AG04450 (cell line): ENCODE data around the gene ABTB2. TPM values are rescaled to one million over a fixed set of nuclear protein-coding genes. Genes with fewer than 3 reads are reported as not detected.

Experiments used
- CTCF ChIA-PET: fragments of 300-600, 350-600 bp; formaldehyde crosslinking; extraction: SDS; loops from one replicate; lab custom pipeline; 2022; ENCODE audit warnings: antibody characterized with exemption, inconsistent platforms; lab: Charles Lee
- POLR2A ChIA-PET: fragments of 350-600 bp; formaldehyde crosslinking; extraction: SDS; loops from one replicate; lab custom pipeline; 2021; ENCODE audit warnings: antibody characterized with exemption, inconsistent platforms; lab: Yijun Ruan, JAX
- DNase-seq: peaks from one replicate; pipeline ENCODE4 v3.0.0-alpha.2; 2011; ENCODE audit warnings: low read depth, low spot score
- H3K27ac ChIP-seq: one replicate; pipeline ENCODE4 v1.5.1; 2012; ENCODE audit warnings: low read depth, low read length, control low read depth
- H3K27me3 ChIP-seq: one replicate; pipeline ENCODE4 v1.6.0; 2012; ENCODE audit warnings: low read length; ENCODE audit not compliant: control insufficient read depth, insufficient read depth
- H3K4me3 ChIP-seq: 2 replicates; pipeline ENCODE4 v1.5.1; 2011; ENCODE audit warnings: mild to moderate bottlenecking, low read depth, low read length, control low read depth
- H3K9me3 ChIP-seq: 2 replicates; pipeline ENCODE4 v1.5.1; 2012; ENCODE audit warnings: low read length; ENCODE audit not compliant: control insufficient read depth, insufficient read depth
- polyA plus RNA-seq: library from polyadenylated mRNA; depleted of rRNA; stranded (reverse); fragments of >200 nt; gene quantifications from 2 replicates; pipeline ENCODE4 v1.2.3, GENCODE V29; 2011
- TF ChIP-seq, protein P1 (sequence below): IDR thresholded peaks from 2 replicates; pipeline ENCODE4 v1.5.1; 2011; ENCODE audit warnings: low read depth, low read length, control low read depth, inconsistent platforms

The ABTB2 gene
- polyA plus RNA-seq, 1 experiment: 0.43 TPM

- H3K4me3 ChIP-seq: no peak overlapping the region
- no peaks in the 10 kb centered on the region for H3K27me3 ChIP-seq
- DNase-seq: no peak
- CTCF ChIA-PET: interaction anchor here (0.7 kb wide), 1 partner anchor 18 kb away, joined by 3 read pairs; no protein-coding TSS in a partner anchor
- POLR2A ChIA-PET: no interaction called here
- TF ChIP-seq, protein P1, sequence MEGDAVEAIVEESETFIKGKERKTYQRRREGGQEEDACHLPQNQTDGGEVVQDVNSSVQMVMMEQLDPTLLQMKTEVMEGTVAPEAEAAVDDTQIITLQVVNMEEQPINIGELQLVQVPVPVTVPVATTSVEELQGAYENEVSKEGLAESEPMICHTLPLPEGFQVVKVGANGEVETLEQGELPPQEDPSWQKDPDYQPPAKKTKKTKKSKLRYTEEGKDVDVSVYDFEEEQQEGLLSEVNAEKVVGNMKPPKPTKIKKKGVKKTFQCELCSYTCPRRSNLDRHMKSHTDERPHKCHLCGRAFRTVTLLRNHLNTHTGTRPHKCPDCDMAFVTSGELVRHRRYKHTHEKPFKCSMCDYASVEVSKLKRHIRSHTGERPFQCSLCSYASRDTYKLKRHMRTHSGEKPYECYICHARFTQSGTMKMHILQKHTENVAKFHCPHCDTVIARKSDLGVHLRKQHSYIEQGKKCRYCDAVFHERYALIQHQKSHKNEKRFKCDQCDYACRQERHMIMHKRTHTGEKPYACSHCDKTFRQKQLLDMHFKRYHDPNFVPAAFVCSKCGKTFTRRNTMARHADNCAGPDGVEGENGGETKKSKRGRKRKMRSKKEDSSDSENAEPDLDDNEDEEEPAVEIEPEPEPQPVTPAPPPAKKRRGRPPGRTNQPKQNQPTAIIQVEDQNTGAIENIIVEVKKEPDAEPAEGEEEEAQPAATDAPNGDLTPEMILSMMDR: no peak
- peak overlapping the region; percentile 40 for H3K27ac ChIP-seq
- H3K9me3 ChIP-seq: no peaks in the 10 kb centered on the region
Observed at GRCh38 chr11:34303028-34303570, 54.7 kb downstream of the ABTB2 start.

GRCh38 chr11:34302046-34302921, 55.5 kb downstream of the ABTB2 start:
- ChIA-PET CTCF (interaction anchor here (0.7 kb wide), 1 partner anchor 18 kb away, joined by 3 read pairs; no protein-coding TSS in a partner anchor), POLR2A (no interaction called here)
- Histone ChIP-seq H3K27ac (peak overlapping the region; percentile 40), H3K4me3 (no peak overlapping the region), H3K9me3 (no peaks in the 10 kb centered on the region), H3K27me3 (peaks cover 3% of the 10 kb centered on the region)
- DNase-seq: peak; percentile 85
- TF ChIP-seq, protein P1: no peak

DNA sequence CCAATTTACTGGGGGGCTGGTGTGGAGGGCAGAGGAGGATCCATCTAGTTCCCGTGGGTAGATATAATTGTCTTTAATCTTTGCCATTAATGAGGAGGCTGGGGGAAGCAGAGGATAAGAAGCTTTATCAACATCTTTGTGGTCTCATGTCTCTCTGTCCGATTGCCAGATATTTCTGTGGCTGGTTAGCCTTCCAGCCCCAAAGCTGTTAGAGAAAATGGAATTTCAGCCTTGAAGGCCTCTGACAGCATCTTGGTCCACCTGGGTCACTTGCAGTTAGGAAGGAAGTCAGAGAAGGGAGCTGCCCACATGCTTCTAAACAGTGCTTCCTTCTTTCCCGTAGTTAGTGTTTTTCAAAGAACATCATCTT, 56.9 kb downstream of the ABTB2 start:
- Histone ChIP-seq H3K27ac (no peak overlapping the region), H3K4me3 (no peak overlapping the region), H3K9me3 (no peaks in the 10 kb centered on the region), H3K27me3 (peaks cover 7% of the 10 kb centered on the region)
- ChIA-PET POLR2A (no interaction called here), CTCF (no interaction called here)
- DNase-seq: no peak
- TF ChIP-seq, protein P1: no peak

GRCh38 chr11:34300026-34300925, 57.5 kb downstream of the ABTB2 start:
- peaks cover 7% of the 10 kb centered on the region for H3K27me3 ChIP-seq
- DNase-seq: no peak
- H3K4me3 ChIP-seq: no peak overlapping the region
- H3K27ac ChIP-seq: no peak overlapping the region
- ChIA-PET CTCF (interaction anchor here (0.6 kb wide), 1 partner anchor 207 kb away, joined by 3 read pairs; no protein-coding TSS in a partner anchor), POLR2A (no interaction called here)
- no peaks in the 10 kb centered on the region for H3K9me3 ChIP-seq
- TF ChIP-seq, protein P1: no peak
